RWPE1 (cell line): ENCODE results near the gene PSMG3.

Experiments used
- CTCF ChIA-PET: fragments of 350-600 bp; sonication (Branson Sonifier 250); formaldehyde crosslinking; extraction: SDS; loops from one replicate; lab custom pipeline; 2021; lab: Yijun Ruan, JAX
- POLR2A ChIA-PET: fragments of 400-600 bp; formaldehyde crosslinking; extraction: SDS; loops from one replicate; lab custom pipeline; 2020; ENCODE audit warnings: antibody characterized with exemption; ENCODE audit not compliant: low non-redundant PET; lab: Yijun Ruan, JAX
- DNase-seq: peaks from one replicate; pipeline ENCODE4 v3.0.0; 2012; ENCODE audit warnings: low spot score
- H3K27ac ChIP-seq: fragments of 450-650 bp; 2 replicates; pipeline ENCODE4 v1.5.1; 2017
- TF ChIP-seq, protein P1 (sequence below): fragments of 450-650 bp; conservative IDR thresholded peaks from 2 replicates; pipeline ENCODE4 v1.5.1; 2017; ENCODE audit warnings: low read depth, mild to moderate bottlenecking

Gene PSMG3

GRCh38 chr7:1603346-1604225, 33.8 kb upstream of the PSMG3 start:
- POLR2A ChIA-PET, result no interaction called here
- H3K27ac ChIP-seq, result no peak overlapping the region
- TF ChIP-seq, protein P1, sequence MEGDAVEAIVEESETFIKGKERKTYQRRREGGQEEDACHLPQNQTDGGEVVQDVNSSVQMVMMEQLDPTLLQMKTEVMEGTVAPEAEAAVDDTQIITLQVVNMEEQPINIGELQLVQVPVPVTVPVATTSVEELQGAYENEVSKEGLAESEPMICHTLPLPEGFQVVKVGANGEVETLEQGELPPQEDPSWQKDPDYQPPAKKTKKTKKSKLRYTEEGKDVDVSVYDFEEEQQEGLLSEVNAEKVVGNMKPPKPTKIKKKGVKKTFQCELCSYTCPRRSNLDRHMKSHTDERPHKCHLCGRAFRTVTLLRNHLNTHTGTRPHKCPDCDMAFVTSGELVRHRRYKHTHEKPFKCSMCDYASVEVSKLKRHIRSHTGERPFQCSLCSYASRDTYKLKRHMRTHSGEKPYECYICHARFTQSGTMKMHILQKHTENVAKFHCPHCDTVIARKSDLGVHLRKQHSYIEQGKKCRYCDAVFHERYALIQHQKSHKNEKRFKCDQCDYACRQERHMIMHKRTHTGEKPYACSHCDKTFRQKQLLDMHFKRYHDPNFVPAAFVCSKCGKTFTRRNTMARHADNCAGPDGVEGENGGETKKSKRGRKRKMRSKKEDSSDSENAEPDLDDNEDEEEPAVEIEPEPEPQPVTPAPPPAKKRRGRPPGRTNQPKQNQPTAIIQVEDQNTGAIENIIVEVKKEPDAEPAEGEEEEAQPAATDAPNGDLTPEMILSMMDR, result no peak
- DNase-seq, result no peak
- CTCF ChIA-PET, result no interaction called here

DNA sequence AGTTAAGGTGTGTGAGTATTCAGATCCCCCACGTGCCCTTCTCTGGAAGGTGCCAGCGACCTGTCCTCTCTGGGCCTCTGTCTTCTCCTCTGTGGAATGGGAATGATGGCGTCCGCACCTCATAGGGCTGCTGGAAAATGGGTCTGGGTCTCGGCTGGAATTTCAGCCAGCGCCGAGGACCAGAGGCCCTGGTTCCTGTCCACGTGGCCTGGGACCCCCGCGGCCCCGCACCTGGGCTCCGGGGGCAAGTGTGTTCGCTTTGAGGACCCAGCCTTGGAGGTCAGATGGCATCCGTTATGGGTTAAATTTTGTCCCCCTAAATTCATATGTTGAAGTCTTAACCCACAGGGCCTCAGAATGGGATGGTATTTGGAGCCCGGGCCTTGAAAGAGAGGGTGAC, 32.6 kb upstream of the PSMG3 start:
- no peak overlapping the region for H3K27ac ChIP-seq
- CTCF ChIA-PET, result no interaction called here
- TF ChIP-seq, protein P1, result no peak
- POLR2A ChIA-PET, result no interaction called here
- no peak for DNase-seq

- ChIA-PET CTCF (no interaction called here), POLR2A (no interaction called here)
- TF ChIP-seq, protein P1, result no peak
- no peak for DNase-seq
- H3K27ac ChIP-seq, result no peak overlapping the region
Measured at GRCh38 chr7:1601956-1602355, 32.1 kb upstream of the PSMG3 start.

GRCh38 chr7:1599640-1600395, 30.0 kb upstream of the PSMG3 start:
- TF ChIP-seq, protein P1, result no peak
- ChIA-PET POLR2A (no interaction called here), CTCF (no interaction called here)
- no peak overlapping the region for H3K27ac ChIP-seq
- no peak for DNase-seq

- TF ChIP-seq, protein P1, result no peak
- no peak for DNase-seq
- no peak overlapping the region for H3K27ac ChIP-seq
- POLR2A ChIA-PET, result no interaction called here
- CTCF ChIA-PET, result no interaction called here
Measured at GRCh38 chr7:1598961-1599639, 29.3 kb upstream of the PSMG3 start.

GRCh38 chr7:1598286-1598685, 28.5 kb upstream of the PSMG3 start:
- H3K27ac ChIP-seq, result no peak overlapping the region
- POLR2A ChIA-PET, result no interaction called here
- no peak for DNase-seq
- TF ChIP-seq, protein P1, result no peak
- CTCF ChIA-PET, result interaction anchor here (0.7 kb wide), 1 partner anchor 77 kb away, joined by 3 read pairs; no protein-coding TSS in a partner anchor
